ENCODE data around the gene SRGN.

DNA sequence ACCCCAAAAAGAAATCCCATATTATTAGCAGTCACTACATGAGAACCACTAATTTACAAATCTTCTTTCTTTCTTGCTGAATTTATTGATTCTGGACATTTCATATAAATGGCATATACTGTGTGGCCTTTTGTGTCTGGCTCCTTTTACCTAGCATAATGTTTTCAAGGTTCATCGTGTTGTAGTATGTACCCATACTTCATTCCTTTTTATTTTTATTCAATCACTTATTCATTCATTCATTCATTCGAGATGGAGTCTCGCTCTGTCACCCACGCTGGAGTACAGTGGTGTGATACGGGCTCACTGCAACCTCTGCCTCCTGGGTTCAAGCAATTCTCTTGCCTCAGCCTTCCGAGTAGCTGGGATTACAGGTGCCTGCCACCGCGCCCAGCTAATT, 58.0 kb downstream of the SRGN start:
- TF ChIP-seq POLR2A (IDR thresholded peaks at IDR 0.05; ENCODE audit: insufficient read depth in 1 of 2, low read depth in 2 of 2, low read length in 2 of 2), result no peak
- TF ChIP-seq ZNF660 (CRISPR knock-in tag; IDR thresholded peaks at IDR 0.05; ENCODE audit: borderline replicate concordance, low read depth), result no peak
- no peak for TF ChIP-seq GABPA (IDR thresholded peaks at IDR 0.05; ENCODE audit: low read depth, low read length)
- TF ChIP-seq GABPA (CRISPR knock-in tag; IDR thresholded peaks at IDR 0.05; ENCODE audit: low read depth), result no peak
- TF ChIP-seq SRSF1 (optimal IDR thresholded peaks at IDR 0.05; ENCODE audit: low read depth, low read length), result no peak
